Thymus (tissue), 11 donors: ENCODE measurements around the gene BRAP. TPM values are rescaled to one million over a fixed set of nuclear protein-coding genes. Genes with fewer than 3 reads are reported as not detected.
"Not testable (repeated sequence)": the region's sequence is repeated elsewhere in the genome, so short reads cannot be mapped to it uniquely, and the experiment has no call there.

Experiments
- DNase-seq, 9 donors: peaks; one replicate each; pipeline ENCODE4 v3.0.0-alpha.2; 2013; ENCODE audit warnings: low spot score in 9 of 9, low read depth in 6 of 9, missing footprints in 1 of 9
- H3K27ac ChIP-seq, 2 donors: one replicate each; pipeline ENCODE4 v1.5.1; 2013; ENCODE audit warnings: control low read depth in 1 of 2, low read depth in 1 of 2, low read length in 1 of 2, mild to moderate bottlenecking in 1 of 2, moderate library complexity in 1 of 2
- H3K27me3 ChIP-seq, 2 donors: one replicate each; pipeline ENCODE4 v1.5.1; 2013; ENCODE audit warnings: low read length in 1 of 2; ENCODE audit not compliant: control insufficient read depth in 2 of 2, insufficient read depth in 1 of 2
- H3K36me3 ChIP-seq, 2 donors: one replicate each; pipeline ENCODE4 v1.5.1; 2013; ENCODE audit warnings: low read length in 1 of 2, mild to moderate bottlenecking in 1 of 2, moderate library complexity in 1 of 2; ENCODE audit not compliant: control insufficient read depth in 2 of 2, insufficient read depth in 2 of 2
- H3K4me1 ChIP-seq, 2 donors: one replicate each; pipeline ENCODE4 v1.5.1; 2013; ENCODE audit warnings: low read length in 2 of 2; ENCODE audit not compliant: control insufficient read depth in 2 of 2, insufficient read depth in 2 of 2
- H3K4me3 ChIP-seq, 2 donors: one replicate each; pipeline ENCODE4 v1.5.1; 2013; ENCODE audit warnings: low read length in 2 of 2, control low read depth in 1 of 2, mild to moderate bottlenecking in 1 of 2
- H3K9me3 ChIP-seq, 2 donors: one replicate each; pipeline ENCODE4 v1.5.1; 2013; ENCODE audit warnings: low read length in 1 of 2, mild to moderate bottlenecking in 1 of 2; ENCODE audit not compliant: control insufficient read depth in 2 of 2, insufficient read depth in 1 of 2
- WGBS: extraction: QIAGEN DNeasy Blood & Tissue Kit; methylation state at CpG from one replicate; pipeline ENCODE4 v1.1.7; 2013; 5-methylcytosine and 5-hydroxymethylcytosine counted together
- polyA plus RNA-seq: library from polyadenylated mRNA; stranded (reverse); fragments of 200-250 nt; gene quantifications from one replicate; pipeline ENCODE4 v1.2.3, GENCODE V29; 2013
- total RNA-seq: library from RNA; stranded (reverse); fragments of 120-200 nt; gene quantifications from one replicate; pipeline ENCODE4 v1.2.4, GENCODE V29; 2013
- donor health status: healthy.

The BRAP gene
- total and polyA plus RNA-seq, 2 donors: 11.3 to 18.2 TPM

GRCh38 chr12:111640506-111640905 is 45.2 kb downstream of the BRAP start:
- Histone ChIP-seq H3K9me3 (no peaks in the 10 kb centered on the region), H3K4me3 (no peak overlapping the region), H3K36me3 (peaks cover 32 to 40% of the 10 kb centered on the region in 2 donors), H3K27ac (no peak overlapping the region), H3K27me3 (no peaks in the 10 kb centered on the region), H3K4me1 (peaks cover 0 to 3% of the 10 kb centered on the region in 2 donors)
- DNase-seq: no peak
- WGBS: 98% methylated on average over 5 of the region's 5 CpGs

GRCh38 chr12:111638556-111638955 is 47.2 kb downstream of the BRAP start:
- Histone ChIP-seq H3K4me1 (peaks cover 0 to 3% of the 10 kb centered on the region in 2 donors), H3K36me3 (peaks cover 16 to 21% of the 10 kb centered on the region in 2 donors), H3K27me3 (no peaks in the 10 kb centered on the region), H3K27ac (no peak overlapping the region), H3K9me3 (no peaks in the 10 kb centered on the region), H3K4me3 (no peak overlapping the region)
- DNase-seq: no peak
- WGBS: 96% methylated on average over 6 of the region's 6 CpGs

GRCh38 chr12:111636209-111636945 is 49.4 kb downstream of the BRAP start:
- H3K4me1 ChIP-seq: peaks cover 0 to 3% of the 10 kb centered on the region in 2 donors
- no peak overlapping the region for H3K4me3 ChIP-seq
- WGBS: 90% methylated on average over 19 of the region's 19 CpGs
- peaks cover 0 to 12% of the 10 kb centered on the region in 2 donors for H3K36me3 ChIP-seq
- H3K9me3 ChIP-seq: no peaks in the 10 kb centered on the region
- peak overlapping the region in 1 of 2 donors; percentile 60 for H3K27ac ChIP-seq
- no peaks in the 10 kb centered on the region for H3K27me3 ChIP-seq
- no peak for DNase-seq

DNA sequence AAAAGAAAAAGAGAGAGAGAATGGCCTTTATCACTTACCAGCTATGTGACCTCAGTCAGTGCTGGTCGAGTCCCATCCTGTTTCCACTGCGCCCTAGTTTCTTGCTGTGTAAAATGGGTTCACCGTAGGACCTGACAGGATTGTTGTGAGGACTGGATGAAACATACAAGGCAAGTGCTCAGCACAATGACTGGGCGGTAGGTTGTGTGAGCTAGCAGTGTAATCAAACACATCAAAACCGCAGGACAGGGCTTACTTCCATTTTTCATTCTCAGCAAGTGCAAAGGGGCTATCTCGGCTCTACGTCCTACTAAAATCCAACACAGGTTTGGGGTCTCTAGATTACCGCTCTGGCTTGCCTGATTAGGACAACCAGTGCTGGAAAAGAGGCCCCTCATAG is 50.2 kb downstream of the BRAP start:
- peak in 1 of 9 donors; percentile 12 for DNase-seq
- Histone ChIP-seq H3K27ac (no peak overlapping the region), H3K27me3 (no peaks in the 10 kb centered on the region), H3K36me3 (peaks cover 0 to 8% of the 10 kb centered on the region in 2 donors), H3K9me3 (no peaks in the 10 kb centered on the region), H3K4me3 (no peak overlapping the region), H3K4me1 (peaks cover 0 to 3% of the 10 kb centered on the region in 2 donors)
- WGBS: 73% methylated on average over 8 of the region's 8 CpGs

GRCh38 chr12:111628505-111629260 is 57.1 kb downstream of the BRAP start:
- no peak overlapping the region for H3K4me3 ChIP-seq
- H3K27me3 ChIP-seq: no peaks in the 10 kb centered on the region
- H3K36me3 ChIP-seq: no peaks in the 10 kb centered on the region
- no peaks in the 10 kb centered on the region for H3K4me1 ChIP-seq
- DNase-seq: no peak
- WGBS: 98% methylated on average over 7 of the region's 7 CpGs
- no peak overlapping the region for H3K27ac ChIP-seq
- no peaks in the 10 kb centered on the region for H3K9me3 ChIP-seq

GRCh38 chr12:111626230-111626629 is 59.5 kb downstream of the BRAP start:
- H3K4me1 ChIP-seq: no peaks in the 10 kb centered on the region
- no peak overlapping the region for H3K4me3 ChIP-seq
- DNase-seq: no peak
- H3K36me3 ChIP-seq: no peaks in the 10 kb centered on the region
- WGBS: 97% methylated on average over 6 of the region's 6 CpGs
- H3K9me3 ChIP-seq: no peaks in the 10 kb centered on the region
- H3K27ac ChIP-seq: no peak overlapping the region
- H3K27me3 ChIP-seq: no peaks in the 10 kb centered on the region

DNA sequence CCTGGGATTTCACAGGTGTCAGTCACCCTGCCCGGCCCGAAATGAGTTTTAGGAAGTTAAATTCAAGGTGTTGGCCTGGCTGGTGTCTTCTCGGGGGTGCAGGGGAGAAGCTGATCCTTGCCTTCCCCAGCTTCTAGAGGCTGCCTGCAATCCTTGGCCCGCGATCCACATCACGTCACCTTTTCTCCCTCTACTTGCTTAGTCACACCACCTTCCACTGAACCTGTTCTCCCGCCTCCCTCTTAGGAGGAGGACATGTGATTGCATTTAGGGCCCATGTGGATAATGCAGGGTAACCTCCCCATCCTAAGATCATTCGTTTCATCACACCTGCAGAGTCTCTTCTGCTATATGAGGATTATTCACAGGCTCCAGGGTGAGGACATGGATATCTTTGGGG is 61.2 kb downstream of the BRAP start:
- H3K4me1 ChIP-seq: no peaks in the 10 kb centered on the region
- 91% methylated on average over 8 of the region's 8 CpGs for WGBS
- no peak overlapping the region for H3K27ac ChIP-seq
- no peaks in the 10 kb centered on the region for H3K36me3 ChIP-seq
- no peak overlapping the region for H3K4me3 ChIP-seq
- H3K9me3 ChIP-seq: no peaks in the 10 kb centered on the region
- DNase-seq: no peak
- no peaks in the 10 kb centered on the region for H3K27me3 ChIP-seq

DNA sequence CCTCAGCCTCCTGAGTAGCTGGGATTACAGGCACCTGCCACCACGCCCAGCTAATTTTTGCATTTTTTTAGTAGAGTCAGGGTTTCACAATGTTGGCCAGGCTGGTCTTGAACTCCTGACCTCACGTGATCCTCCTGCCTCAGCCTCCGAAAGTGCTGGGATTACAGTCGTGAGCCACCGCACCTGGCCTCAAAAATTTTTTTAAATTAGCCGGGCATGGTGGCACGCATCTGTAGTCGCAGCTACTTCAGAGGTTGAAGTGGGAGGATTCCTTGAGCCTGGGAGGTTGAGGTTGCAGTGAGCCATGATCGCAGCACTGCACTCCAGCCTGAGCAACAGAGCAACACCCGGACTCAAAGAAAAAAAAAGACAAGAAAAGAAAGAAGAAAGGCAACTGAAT is 67.9 kb downstream of the BRAP start:
- H3K4me1 ChIP-seq, H3K36me3 ChIP-seq, H3K27ac ChIP-seq, H3K27me3 ChIP-seq, DNase-seq, H3K4me3 ChIP-seq, H3K9me3 ChIP-seq: not testable (repeated sequence)
- 98% methylated on average over 10 of the region's 10 CpGs for WGBS

DNA sequence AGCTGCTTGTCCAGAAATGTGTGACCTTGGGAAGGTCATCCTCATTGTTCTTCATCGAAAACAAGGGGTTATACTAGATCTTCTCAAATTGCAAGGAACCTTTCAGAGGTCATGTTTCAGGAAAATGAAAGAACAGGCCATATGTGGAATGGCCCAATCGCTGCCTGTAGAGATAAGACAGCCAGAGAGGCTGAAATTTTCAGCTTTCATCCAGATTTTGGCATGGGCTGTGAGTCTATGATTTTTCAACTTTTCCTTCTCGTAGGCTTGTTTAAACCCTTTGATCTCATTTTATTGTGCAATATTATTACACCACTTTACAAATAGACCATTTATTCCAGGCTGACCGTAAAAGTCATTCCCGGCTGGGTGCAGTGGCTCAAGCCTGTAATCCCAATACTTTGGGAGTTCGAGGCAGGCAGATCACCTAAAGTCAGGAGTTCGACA is 69.6 kb downstream of the BRAP start:
- WGBS: 93% methylated on average over 7 of the region's 7 CpGs
- Histone ChIP-seq H3K27me3 (no peaks in the 10 kb centered on the region), H3K4me3 (no peak overlapping the region), H3K4me1 (no peaks in the 10 kb centered on the region), H3K36me3 (no peaks in the 10 kb centered on the region), H3K27ac (no peak overlapping the region), H3K9me3 (no peaks in the 10 kb centered on the region)
- no peak for DNase-seq
